GM18519 (cell line): ENCODE results near the gene HOOK2.

ENCODE experiments used
- ATAC-seq: cut with Tn5 transposase; IDR thresholded peaks from one replicate; pipeline ENCODE4 v1.9.1; 2021; ENCODE audit warnings: mild to moderate bottlenecking, moderate library complexity; ENCODE audit not compliant: unreplicated experiment, low FRiP score

HOOK2 gene

DNA sequence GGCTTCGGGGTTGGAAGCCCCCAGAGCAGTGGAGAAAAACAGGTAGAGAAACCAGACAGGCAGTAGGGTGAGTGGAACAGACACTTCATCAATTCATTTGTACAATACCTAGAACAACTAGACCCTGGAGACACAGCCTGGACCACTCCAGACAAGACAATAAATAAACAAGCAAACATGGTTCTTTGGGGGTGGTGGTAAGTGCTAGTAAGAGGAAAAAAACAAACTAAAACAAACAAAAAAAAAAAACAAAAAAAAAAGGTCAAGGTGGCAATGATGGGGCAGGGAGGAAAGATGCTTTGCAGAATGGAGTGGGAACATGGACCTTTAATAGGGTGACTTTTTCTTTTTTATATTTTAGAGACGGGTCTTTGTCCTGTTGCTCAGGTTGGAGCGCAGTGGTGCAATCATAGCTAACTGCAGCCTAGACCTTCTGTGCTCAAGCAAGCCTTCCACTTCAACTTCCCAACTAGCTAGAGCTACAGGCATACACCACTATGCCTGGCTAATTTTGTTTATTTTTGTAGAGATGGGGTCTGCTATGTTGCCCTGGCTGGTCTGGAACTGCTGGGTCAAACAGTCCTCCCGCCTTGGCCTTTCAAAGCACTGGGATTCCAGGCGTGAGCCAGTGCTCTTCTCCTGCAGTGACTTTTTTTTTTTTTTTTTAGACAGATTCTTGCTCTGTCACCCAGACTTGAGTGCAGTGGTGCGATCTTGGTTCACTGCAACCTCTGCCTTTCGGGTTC is 19.0 kb upstream of the HOOK2 start:
- ATAC-seq: no peak

DNA sequence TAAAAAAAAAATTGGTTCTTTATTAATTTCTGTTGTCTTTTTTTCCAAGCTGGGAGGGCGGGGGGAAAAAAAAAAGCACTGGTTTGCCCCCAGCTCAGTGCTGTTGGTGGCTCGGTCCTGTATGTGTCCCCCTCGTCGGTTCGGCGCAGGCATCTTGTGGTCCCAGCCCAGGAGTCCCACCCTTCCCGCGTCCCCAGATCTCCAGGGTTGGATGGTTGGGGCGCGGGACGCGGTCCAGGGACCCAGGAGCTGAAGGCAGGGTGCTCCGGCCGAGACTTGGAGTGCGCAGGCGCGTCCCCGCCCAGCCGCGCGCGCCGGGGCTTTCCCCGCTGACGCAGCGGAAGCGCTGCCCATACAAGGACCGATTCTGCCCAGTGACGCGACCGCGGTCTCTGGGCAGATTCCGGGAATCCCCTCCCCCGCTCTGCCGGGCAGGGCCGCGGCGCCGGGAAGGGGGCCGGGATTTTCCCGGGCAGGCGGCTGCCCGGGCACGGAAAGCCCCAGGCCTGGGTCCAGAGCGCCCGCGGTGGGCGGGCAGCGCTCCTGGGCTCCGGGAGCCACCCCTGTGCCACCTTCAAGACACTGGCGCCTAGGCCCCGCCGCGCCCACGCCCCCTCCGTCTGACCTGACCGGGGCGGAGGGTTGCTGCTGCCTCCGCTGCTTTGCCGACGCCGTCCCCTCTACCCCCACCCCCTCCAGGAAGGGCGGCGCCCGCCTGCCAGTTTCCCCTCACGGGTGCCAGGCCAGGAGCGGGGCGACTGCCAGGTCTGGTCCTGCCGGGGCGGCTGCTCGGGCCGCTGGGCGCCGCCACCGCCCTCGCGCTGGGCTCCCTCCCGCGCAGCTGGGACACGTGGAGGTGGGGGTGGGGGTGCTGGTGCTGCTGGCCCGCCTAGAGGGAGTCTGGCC is 18.2 kb upstream of the HOOK2 start:
- ATAC-seq: peak; percentile 29

DNA sequence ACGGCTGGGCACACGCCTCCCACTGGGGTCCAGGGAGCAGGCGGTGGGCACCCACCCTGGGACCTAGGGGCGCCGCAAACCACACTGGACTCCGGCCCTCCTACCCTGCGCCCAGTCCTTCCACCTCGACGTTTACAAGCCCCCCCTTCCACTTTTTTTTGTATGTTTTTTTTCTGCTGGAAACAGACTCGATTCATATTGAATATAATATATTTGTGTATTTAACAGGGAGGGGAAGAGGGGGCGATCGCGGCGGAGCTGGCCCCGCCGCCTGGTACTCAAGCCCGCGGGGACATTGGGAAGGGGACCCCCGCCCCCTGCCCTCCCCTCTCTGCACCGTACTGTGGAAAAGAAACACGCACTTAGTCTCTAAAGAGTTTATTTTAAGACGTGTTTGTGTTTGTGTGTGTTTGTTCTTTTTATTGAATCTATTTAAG is 17.5 kb upstream of the HOOK2 start:
- no peak for ATAC-seq

DNA sequence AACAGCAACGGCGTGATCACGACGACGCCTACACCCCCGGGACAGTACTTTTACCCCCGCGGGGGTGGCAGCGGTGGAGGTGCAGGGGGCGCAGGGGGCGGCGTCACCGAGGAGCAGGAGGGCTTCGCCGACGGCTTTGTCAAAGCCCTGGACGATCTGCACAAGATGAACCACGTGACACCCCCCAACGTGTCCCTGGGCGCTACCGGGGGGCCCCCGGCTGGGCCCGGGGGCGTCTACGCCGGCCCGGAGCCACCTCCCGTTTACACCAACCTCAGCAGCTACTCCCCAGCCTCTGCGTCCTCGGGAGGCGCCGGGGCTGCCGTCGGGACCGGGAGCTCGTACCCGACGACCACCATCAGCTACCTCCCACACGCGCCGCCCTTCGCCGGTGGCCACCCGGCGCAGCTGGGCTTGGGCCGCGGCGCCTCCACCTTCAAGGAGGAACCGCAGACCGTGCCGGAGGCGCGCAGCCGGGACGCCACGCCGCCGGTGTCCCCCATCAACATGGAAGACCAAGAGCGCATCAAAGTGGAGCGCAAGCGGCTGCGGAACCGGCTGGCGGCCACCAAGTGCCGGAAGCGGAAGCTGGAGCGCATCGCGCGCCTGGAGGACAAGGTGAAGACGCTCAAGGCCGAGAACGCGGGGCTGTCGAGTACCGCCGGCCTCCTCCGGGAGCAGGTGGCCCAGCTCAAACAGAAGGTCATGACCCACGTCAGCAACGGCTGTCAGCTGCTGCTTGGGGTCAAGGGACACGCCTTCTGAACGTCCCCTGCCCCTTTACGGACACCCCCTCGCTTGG is 16.9 kb upstream of the HOOK2 start:
- no peak for ATAC-seq

DNA sequence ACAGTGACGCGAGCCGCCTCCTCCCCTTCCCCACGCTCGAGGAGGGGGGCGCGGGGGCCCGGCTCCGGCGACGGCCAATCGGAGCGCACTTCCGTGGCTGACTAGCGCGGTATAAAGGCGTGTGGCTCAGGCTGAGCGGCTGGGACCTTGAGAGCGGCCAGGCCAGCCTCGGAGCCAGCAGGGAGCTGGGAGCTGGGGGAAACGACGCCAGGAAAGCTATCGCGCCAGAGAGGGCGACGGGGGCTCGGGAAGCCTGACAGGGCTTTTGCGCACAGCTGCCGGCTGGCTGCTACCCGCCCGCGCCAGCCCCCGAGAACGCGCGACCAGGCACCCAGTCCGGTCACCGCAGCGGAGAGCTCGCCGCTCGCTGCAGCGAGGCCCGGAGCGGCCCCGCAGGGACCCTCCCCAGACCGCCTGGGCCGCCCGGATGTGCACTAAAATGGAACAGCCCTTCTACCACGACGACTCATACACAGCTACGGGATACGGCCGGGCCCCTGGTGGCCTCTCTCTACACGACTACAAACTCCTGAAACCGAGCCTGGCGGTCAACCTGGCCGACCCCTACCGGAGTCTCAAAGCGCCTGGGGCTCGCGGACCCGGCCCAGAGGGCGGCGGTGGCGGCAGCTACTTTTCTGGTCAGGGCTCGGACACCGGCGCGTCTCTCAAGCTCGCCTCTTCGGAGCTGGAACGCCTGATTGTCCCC is 16.1 kb upstream of the HOOK2 start, which contains the start of gene JUNB:
JUNB (plus strand) TSS at position 142 of the 706 bp plus-strand sequence; CDS start at position 428, 286 bp downstream.
- ATAC-seq: peak; percentile 27

DNA sequence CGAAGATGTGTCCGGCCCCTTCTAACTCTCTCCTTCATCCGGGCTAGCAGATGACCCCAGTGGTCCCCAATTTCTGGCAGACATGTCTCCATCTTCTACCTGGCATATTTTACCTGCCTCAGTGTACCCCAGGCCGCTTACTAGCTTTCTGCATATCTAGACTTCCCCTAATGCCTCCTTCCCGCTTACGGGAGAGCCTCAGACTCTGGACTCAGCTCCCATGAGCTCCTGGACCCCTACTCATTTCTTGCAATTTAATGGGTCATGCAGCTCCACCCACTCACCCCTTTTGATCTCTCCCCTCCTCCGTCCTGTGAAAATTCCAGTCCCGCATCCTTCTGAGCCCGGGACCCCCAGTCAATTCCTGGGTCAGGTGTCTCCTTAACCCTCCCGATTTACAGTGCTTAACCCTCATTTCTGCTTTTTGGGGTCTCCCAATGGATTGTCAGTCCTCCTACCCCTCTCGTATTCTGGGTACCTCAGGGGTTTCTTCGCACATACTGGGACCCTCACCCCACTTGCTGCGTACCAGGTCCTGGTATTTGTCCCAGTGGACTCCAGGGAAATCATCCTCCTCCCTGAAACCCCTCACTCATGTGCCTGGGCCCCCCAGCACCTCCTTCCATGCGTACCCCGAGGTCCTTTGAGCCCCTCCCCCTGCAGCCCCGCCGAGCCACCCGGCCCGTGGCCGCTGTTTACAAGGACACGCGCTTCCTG is 15.4 kb upstream of the HOOK2 start:
- no peak for ATAC-seq

DNA sequence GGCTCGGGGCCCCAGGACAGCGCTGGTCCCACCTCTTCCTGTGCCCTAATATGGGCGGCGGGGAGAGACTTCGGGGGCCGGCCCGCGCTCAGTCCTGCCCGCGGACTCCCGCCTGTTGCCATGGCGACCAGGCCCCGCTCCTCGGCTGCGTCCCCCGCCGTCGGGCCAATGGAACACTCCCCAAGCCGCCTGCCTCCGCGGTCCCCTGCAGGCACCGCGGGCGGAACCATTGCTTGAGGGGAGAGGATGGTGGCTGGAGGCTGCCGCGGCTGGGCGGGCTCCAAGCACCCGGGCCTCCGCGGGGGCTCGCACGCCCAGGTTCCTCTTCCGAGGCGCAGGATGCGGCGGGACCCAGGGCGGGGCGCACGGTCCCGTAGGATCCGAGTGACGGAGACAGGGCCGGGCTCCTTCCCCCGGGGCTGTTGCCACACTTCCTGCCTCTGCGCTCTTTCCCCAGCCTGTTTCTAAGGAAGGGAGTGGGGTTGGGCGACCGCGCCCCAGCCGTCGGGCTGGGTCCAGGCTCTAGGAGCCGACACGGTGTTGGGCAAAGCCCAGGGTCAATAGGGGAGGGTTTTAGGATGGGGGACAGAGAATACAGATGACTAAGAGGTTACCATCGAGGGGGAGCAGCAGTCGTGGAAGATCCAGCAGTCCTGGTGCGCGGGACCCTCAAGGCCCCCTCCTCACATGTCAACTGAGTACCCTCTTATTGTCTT is 14.7 kb upstream of the HOOK2 start:
- ATAC-seq: peak; percentile 30

DNA sequence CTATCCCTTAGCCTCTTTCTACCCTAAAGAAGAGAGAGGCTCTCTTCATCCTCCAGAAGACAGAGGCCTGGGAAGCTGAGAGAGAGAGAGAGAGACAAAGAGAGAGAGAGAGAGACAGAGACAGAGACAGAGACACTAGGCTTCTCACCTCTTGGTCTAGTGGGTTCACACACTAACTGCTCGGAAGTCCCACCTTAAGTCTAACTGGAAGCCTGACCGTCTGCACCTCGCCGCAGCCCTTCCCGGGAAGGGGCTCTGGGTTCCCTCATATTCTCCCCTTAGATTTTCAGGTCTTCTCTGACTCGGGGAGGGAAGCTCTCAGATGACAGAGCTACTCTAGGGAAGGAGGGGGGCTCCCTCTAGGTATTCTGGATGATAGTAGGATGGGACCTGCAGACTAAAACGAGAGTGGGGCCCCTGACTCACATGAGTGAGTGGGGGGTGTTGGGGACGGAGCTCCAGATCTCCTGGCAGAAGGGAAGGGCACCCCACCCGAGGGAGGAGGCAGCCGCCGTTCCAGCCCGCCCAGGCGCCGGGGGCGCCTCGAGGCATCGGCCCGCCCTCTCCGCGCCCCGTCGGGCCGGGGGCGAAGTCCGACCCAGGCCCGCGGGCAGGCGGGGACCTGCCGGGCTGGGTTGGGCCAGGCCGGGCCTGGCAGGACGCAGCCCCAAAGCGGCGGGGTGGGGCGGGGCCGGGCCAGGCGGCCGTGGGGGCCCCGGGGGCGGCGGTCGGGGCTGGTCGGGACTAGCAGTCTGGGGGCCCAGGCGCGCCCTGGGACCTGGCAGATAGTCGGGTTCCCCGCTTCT is 13.9 kb upstream of the HOOK2 start:
- ATAC-seq: peak; percentile 1

DNA sequence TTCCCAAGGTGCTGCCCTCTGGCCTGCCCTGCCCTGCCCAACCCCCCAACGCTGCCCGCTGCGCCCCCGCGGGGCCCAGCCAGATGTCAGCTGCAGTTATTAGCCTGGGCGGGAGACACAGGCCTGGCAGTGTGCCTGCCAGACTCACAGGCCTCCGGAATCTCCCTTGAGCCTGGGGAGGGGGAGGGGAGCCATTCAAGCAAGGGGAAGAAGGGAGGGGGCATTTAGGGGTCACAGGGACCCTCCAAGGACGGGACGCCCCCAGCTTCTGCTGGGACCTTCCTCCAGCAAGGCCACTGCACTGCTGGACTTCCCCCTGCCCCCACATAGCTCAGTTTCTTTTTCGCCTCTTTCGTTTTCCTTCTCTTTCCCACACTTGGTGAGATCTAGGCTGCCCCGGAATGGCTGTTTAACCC is 13.3 kb upstream of the HOOK2 start:
- ATAC-seq: no peak

DNA sequence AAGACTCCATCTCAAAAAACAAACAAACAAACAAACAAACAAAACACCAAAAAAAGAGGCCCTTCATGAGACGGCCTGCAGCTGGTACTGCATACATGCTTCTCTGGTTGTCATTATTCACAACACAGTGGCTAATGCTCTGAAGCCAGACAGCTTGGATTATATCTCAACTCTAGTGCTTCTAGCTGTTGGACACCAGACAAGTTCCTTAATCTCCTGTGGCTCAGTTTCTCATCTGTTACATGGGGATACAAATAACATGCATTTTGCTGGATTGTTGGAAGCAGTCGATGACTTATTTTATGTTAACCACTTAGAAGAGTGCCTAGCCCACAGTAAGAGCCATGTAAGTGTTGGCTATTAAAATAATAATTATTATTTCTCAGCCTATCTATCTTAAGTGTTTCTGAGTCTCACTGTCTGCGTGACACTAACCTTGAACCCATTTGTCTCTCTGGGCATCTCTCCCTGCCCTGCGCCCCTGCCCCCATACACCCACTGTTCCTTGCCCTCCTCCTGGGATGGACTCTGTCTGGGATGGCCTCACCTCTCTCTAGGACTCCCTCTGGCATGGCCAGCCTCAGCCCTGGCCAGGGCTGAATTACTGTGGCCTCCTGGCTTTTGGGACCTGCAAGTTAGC is 12.8 kb upstream of the HOOK2 start:
- no peak for ATAC-seq

DNA sequence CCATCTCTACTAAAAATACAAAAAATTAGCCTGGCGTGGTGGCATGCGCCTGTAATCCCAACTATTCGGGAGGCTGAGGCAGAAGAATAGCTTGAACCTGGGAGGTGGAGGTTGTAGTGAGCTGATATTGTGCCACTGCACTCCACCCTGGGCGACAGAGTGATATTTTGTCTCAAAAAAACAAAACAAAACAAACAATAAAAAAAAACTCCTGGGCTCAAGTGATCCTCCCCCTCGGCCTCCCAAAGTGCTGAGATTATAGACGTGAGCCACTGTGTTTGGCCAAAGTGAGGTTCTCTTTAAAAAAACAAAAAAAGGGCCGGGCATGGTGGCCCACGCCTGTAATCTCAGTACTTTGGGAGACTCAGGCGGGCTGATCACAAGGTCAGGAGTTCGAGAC is 12.1 kb upstream of the HOOK2 start:
- ATAC-seq: no peak

DNA sequence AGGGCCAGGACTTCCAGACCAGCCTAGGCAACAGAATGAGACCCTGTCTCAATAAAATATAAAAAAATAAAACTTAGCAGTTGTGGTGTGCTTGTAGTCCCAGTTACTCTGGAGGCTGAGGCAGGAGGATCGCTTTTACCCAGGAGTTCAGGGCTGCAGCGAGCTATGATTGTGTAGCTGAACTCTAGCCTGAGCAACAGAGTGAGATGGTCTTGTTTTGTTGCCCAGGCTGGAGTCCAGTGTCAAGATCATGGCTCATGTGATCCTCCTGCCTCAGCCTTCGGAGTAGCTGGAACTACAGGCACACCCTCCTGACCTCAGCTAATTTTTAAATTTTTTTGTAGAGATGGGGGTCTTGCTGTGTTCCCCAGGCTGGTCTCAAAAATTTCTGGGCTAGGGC is 11.6 kb upstream of the HOOK2 start:
- ATAC-seq: no peak

DNA sequence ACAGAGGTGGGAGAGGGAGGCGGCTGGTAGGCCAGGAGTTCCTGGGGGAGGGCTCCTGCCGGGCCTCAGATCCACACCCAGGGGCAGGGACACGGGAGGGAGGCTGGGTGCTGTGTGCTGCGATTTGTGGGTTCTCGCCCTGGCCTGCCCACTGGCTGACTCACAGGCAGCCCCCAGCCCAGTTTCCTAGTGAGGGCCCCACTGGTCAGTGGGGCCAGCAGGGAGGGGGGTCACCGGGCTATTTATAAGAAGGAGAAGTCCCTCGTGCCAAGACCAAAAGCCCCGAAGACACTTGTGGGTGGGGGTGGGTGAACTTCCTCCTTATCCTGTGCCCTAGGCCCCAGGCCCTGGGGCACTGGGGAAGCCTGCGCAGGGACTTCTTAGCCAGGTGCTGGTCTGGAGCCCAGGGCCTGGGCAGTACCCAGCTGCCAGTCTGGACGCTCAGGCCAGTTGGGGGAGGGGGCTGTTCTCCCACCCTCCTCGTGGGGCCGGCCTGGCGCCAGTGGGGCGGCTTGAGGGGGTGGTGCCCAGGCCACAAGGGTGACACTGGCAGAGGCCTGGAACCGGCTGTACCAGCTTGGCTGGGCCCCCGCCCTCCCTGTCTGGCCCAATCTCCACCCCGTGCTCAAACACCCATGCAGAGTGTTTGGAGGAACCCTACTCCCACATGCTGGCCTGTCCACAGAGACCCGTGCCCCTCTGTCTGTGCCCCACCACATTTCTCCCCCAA is 11.0 kb upstream of the HOOK2 start:
- ATAC-seq: no peak

DNA sequence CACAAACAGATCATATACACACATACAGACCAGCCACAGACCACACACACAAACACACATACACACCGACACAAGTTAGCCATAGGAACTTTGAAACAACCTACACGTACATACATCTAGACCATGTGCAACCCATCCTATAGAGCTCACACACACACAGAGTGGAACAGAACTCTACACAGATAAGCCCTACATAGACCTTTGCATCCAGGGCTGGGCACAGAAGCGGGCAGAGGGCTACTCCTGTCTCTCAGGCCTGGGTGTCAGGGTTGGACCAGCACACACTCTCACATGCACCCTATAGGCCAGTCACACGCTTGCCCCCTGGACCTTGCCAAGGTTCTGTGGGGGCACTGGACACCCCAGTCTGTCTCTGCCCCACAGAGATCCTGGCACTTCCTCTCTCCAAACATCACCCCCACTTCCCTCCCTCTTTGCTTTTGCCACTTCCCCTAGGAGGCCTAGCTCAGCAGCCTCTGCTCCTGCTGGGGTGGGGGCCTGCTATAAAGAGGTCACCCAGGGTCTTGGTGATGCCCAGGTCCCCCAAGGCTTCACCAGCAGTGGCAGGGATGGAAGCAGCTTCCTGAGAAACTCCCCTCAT is 10.2 kb upstream of the HOOK2 start:
- no peak for ATAC-seq

DNA sequence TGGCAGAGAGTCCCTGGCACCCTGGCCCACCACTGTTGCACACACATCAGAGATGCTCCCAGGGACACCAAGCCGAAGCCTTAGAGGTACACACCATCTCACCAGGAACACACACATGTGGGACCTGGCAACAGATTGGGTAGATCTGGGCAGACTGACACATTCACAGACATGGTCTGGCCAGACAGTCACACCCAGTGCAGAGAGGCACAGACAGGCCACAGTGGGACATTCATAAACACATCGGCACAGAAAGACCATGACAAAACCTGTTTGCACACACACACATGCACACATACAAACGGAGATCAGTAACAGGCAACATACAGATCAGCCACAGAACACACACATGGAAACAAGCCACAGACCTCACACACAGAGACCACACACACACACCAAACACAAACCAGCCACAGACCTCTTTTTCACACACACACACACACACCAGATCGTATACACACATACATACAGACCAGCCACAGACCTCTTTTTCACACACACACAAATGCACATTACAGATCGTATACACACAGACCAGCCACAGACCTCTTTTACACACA is 9.6 kb upstream of the HOOK2 start:
- no peak for ATAC-seq

DNA sequence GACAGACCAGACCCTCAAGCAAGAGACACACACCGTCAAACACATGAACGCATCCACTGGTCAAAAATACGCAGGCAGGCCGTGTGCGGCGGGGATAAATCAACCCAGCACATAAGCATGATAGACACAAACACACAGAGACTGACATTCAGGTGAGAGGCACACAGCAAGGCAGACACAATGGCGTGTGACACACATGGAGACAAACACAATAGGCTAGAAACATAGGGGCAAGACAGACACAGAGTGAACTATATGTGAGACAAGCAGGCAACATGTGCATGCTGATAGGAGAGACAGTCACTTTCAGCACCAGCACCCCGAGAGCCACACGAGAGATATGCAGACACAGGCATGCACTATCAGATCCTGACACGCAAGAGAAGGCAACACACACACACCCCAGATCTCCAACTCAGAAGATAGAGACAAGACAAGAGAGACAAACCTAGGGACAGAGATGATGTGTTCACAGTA is 9.1 kb upstream of the HOOK2 start:
- no peak for ATAC-seq
